Testis (tissue), 2 donors: ENCODE measurements around the gene MLANA.

Experiments used
- CTCF ChIP-seq, 3 experiments: fragments of 450-650 bp in 2 of 3; fragments of 200-600 bp in 1 of 3; sonication (generic) in 1 of 3; IDR thresholded peaks; one replicate each; pipeline ENCODE4 v1.5.1; 2016 to 2019; ENCODE audit warnings: antibody characterized with exemption in 3 of 3, mild to moderate bottlenecking in 2 of 3, moderate library complexity in 1 of 3
- POLR2A ChIP-seq: fragments of 450-650 bp; IDR thresholded peaks from one replicate; pipeline ENCODE4 v1.6.1; 2017; ENCODE audit warnings: antibody characterized with exemption, mild to moderate bottlenecking, moderate library complexity

- TF ChIP-seq CTCF (IDR thresholded peaks at IDR 0.05) = no peak
- TF ChIP-seq POLR2A = no peak
Observed at GRCh38 chr9:5873439-5873838, 17.2 kb upstream of the MLANA start.
